RWPE1 (cell line): ENCODE data around the gene ADAMTS7.
"Not testable (repeated sequence)": the region's sequence is repeated elsewhere in the genome, so short reads cannot be mapped to it uniquely, and the experiment has no call there.

Experiments used
- CTCF ChIA-PET: fragments of 350-600 bp; sonication (Branson Sonifier 250); formaldehyde crosslinking; extraction: SDS; loops from one replicate; lab custom pipeline; 2021; lab: Yijun Ruan, JAX
- POLR2A ChIA-PET: fragments of 400-600 bp; formaldehyde crosslinking; extraction: SDS; loops from one replicate; lab custom pipeline; 2020; ENCODE audit warnings: antibody characterized with exemption; ENCODE audit not compliant: low non-redundant PET; lab: Yijun Ruan, JAX
- DNase-seq: peaks from one replicate; pipeline ENCODE4 v3.0.0; 2012; ENCODE audit warnings: low spot score
- H3K27ac ChIP-seq: fragments of 450-650 bp; 2 replicates; pipeline ENCODE4 v1.5.1; 2017
- CTCF ChIP-seq: fragments of 450-650 bp; conservative IDR thresholded peaks from 2 replicates; pipeline ENCODE4 v1.5.1; 2017; ENCODE audit warnings: low read depth, mild to moderate bottlenecking

The ADAMTS7 gene

DNA sequence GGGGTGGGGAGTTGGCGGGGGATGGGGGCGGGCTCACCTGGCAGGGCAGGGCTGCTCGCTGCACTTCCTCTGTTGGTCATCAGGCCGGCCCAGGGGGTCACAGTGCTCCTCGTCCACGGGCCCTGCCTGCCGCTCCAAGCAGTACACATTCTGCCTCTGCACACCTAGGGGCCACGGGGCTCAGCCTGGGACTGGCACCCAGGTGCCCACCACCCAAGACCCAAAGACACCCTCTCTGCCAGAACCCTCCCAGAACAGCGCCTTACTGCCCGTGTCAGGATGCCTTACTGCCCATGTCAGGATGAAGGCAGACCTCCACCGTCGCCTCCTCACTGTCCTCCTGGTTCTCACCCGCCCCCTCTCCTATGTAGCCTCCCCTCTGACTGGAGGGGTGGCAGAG, 43.2 kb downstream of the ADAMTS7 start:
- TF ChIP-seq CTCF, result no peak
- no peak overlapping the region for H3K27ac ChIP-seq
- DNase-seq, result no peak
- ChIA-PET POLR2A (no interaction called here), CTCF (no interaction called here)

DNA sequence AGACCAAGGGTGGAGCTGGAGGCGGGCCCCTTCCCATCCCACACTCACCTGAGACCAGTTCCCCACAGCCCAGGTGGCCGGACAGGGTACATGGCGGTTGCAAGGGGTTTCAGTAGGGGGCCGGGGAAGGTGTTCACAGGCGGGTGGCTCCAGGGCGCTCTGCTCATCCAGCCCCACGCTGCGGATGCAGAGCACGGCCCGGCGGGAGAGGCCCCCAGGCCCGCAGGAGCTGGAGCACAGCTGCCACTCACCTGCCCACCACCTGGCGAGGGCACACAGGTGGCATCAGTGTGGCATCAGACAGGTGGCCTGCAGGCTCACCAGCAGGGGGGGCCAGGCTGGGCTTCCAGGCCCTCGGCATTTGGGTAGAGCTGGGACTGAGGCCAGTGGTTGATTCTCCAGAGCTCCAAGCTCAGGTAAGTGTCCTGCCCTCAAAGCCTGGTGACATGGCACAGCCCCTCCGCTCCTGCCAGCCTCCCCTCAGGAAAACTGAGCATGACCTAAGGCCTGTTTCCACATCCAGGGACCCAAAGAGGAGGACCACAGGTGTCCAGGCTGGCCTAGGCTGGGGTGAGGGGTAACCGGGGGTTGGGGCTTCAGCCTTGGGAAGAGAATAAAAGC, 43.8 kb downstream of the ADAMTS7 start:
- POLR2A ChIA-PET, result no interaction called here
- CTCF ChIA-PET, result no interaction called here
- H3K27ac ChIP-seq, result no peak overlapping the region
- DNase-seq, result no peak
- TF ChIP-seq CTCF, result no peak

DNA sequence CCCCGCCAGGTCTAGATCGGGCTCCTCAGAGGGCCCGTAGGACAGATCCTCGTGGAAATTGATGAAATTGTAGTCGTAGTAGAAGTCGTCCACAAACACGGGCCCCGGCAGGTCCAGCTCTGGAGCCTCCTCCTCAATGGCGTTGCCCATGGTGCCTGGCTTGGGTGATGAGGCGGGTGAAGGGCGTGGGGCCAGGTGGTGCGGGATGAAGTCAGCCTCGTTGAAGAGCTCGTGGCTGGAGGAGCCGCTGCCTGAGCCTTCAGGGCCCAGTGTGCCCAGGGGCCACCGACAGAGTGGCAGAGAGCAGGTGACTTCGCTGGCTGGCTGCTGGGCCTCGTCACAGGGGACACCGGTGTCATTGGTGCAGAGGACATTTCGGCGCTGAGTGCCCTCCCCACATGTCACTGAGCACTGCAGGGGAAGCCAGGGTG, 44.6 kb downstream of the ADAMTS7 start:
- POLR2A ChIA-PET, DNase-seq, CTCF ChIA-PET: not testable (repeated sequence)

GRCh38 chr15:78766041-78766440, 45.2 kb downstream of the ADAMTS7 start:
- no peak overlapping the region for H3K27ac ChIP-seq
- ChIA-PET POLR2A (no interaction called here), CTCF (interaction anchor here (0.7 kb wide), 1 partner anchor 15 kb away, joined by 6 read pairs; no protein-coding TSS in a partner anchor)
- no peak for DNase-seq
- TF ChIP-seq CTCF, result no peak

More for the DNA sequence above, 44.6 kb downstream of the ADAMTS7 start:
- H3K27ac ChIP-seq, result not testable (repeated sequence)

GRCh38 chr15:78765154-78765860, 46.0 kb downstream of the ADAMTS7 start:
- POLR2A ChIA-PET, DNase-seq: not testable (repeated sequence)
- CTCF ChIA-PET, result interaction anchor here (0.6 to 0.7 kb wide), 2 partner anchors 14 to 43 kb away, joined by 4 to 6 read pairs; no protein-coding TSS in a partner anchor
- peak overlapping the region; percentile 61 for H3K27ac ChIP-seq

DNA sequence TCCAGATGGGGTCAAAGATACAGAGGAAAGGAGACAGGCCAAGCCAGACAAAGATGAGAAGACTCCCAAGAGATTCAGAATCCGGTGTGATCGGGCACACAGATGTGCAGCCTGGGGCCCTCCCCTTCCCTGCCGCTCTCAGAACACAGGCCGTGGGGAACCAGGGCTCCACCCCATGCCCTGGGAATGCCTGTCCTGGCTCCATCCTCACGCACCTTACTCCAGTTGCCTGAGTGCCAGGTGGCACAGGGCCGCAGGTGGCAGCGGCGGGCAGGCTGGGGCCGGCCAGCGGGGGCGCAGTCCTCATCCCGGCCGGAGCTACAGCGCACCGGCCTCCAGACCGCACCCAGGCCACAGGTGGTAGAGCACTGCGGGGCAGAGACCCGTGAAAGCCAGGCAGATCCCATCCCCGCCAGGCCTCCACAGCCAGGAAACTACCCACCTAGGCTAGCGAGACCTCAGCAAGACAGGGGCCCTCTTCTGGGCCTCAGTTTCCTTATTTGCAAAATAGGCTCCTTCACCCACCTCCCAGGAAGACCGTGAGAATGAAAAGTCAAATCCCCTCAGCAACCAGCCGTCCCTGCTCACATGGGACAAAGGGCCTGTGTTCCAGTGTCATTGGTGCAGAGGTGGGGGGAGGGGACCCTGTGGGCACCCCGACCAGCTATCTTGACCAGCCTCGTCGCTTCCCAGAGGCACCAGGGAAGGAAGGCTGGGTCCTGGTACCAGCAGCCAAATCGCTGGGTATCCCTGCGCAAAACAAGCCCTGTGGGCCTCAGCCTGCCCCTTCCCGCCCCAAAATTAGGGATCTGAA, 46.7 kb downstream of the ADAMTS7 start:
- peak overlapping the region; percentile 61 for H3K27ac ChIP-seq
- CTCF ChIA-PET, result interaction anchor here (0.6 to 1.1 kb wide), 2 partner anchors 44 to 147 kb away, joined by 3 to 4 read pairs; no protein-coding TSS in a partner anchor
- DNase-seq, POLR2A ChIA-PET: not testable (repeated sequence)

DNA sequence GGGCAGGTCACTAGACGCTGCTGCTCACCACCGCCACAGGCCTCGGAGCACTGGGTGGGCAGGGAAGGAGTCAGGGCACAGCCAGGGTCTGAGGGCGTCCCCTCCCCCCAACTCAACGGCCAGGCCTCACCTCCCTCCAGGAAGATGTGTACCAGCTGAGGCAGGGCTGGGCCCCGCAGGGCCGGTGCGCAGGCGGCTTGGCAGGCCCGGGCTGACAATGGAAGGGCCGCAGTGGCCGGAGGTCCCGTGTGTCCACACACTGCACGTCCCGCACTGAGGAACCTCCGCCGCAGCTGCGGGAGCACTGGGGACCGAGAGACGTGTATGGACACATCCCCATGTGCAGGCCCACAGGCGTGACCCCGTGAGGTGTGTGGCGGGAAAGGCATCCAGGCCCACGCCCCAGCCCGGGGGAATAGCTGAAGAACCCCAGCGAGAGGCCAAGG, 47.4 kb downstream of the ADAMTS7 start:
- ChIA-PET CTCF (interaction anchor here (1.1 kb wide), 1 partner anchor 146 kb away, joined by 3 read pairs; no protein-coding TSS in a partner anchor), POLR2A (no interaction called here)
- no peak for DNase-seq
- H3K27ac ChIP-seq, result peak overlapping the region; percentile 61
- no peak for TF ChIP-seq CTCF
